GM12878 (cell line): ENCODE data around the gene TAF3. TPM values are rescaled to one million over a fixed set of nuclear protein-coding genes. Genes with fewer than 3 reads are reported as not detected.

Experiments used
- ATAC-seq: fragments of 200-7000 bp; cut with Tn5 transposase; 3 replicates; pipeline ENCODE4 v1.9.1; 2020; ENCODE audit warnings: mild to moderate bottlenecking, moderate library complexity
- BruUV-seq: library from RNA; stranded (reverse); fragments of 400-500 nt; replicated peaks from 2 replicates; lab custom pipeline; 2021; lab: Mats Ljungman, UMichigan
- CTCF ChIA-PET: fragments of 300-600 bp; sonication (Branson Sonifier 250); formaldehyde crosslinking; extraction: SDS; loops from one replicate; lab custom pipeline; 2021; ENCODE audit warnings: inconsistent platforms; lab: Yijun Ruan, JAX
- POLR2A ChIA-PET: fragments of 350-600 bp; formaldehyde crosslinking; extraction: SDS; loops from one replicate; lab custom pipeline; 2021; ENCODE audit warnings: inconsistent platforms; lab: Charles Lee
- RAD21 ChIA-PET: fragments of 300-600 bp; sonication (Branson Sonifier 250); formaldehyde crosslinking; loops from one replicate; lab custom pipeline; 2023; ENCODE audit warnings: antibody characterized with exemption; ENCODE audit not compliant: unreplicated experiment; lab: Charles Lee
- SMC1A ChIA-PET: fragments of 300-600 bp; sonication (Branson Sonifier 250); formaldehyde crosslinking; loops from one replicate; lab custom pipeline; 2023; ENCODE audit not compliant: unreplicated experiment, uncharacterized antibody; lab: Charles Lee
- DNase-seq: peaks from one replicate; pipeline ENCODE4 v3.0.0-alpha.2; 2011; ENCODE audit warnings: low read depth, low spot score
- FAIRE-seq: peaks from 3 replicates; lab custom pipeline; 2011; peaks lifted over from hg19 to GRCh38; lab: Jason Lieb, UNC
- H2AFZ ChIP-seq: 2 replicates; pipeline ENCODE4 v1.6.0; 2011; ENCODE audit warnings: low read depth, low read length, control low read depth; ENCODE audit not compliant: control insufficient read depth
- H3K27ac ChIP-seq: 2 replicates; pipeline ENCODE4 v1.5.1; 2011; ENCODE audit warnings: control low read depth; ENCODE audit not compliant: control insufficient read depth, insufficient read depth
- H3K27me3 ChIP-seq, 2 experiments: replicated peaks in 1 of 2; 2 replicates each; pipeline versions ENCODE4 v1.6.0 to v1.6.1; 2011; ENCODE audit warnings: low read length in 1 of 2; ENCODE audit not compliant: control insufficient read depth in 2 of 2, insufficient read depth in 2 of 2
- H3K36me3 ChIP-seq, 2 experiments: 2 replicates each; pipeline ENCODE4 v1.5.1; 2011; ENCODE audit warnings: low read length in 1 of 2; ENCODE audit not compliant: control insufficient read depth in 2 of 2, insufficient read depth in 2 of 2
- H3K4me1 ChIP-seq: 2 replicates; pipeline ENCODE4 v1.6.1; 2011; ENCODE audit warnings: mild to moderate bottlenecking, low read length, moderate library complexity, mixed read lengths; ENCODE audit not compliant: control insufficient read depth, insufficient read depth
- H3K4me2 ChIP-seq: 2 replicates; pipeline ENCODE4 v1.6.0; 2011; ENCODE audit warnings: control low read depth; ENCODE audit not compliant: control insufficient read depth, insufficient read depth
- H3K4me3 ChIP-seq: fragments of 200-600 bp; sonication (generic); 2 replicates; pipeline ENCODE4 v1.5.1; 2016
- H3K79me2 ChIP-seq: 2 replicates; pipeline ENCODE4 v1.6.0; 2011; ENCODE audit warnings: low read length; ENCODE audit not compliant: control insufficient read depth, insufficient read depth
- H3K9ac ChIP-seq: 2 replicates; pipeline ENCODE4 v1.8.0; 2011; ENCODE audit warnings: low read length, control low read depth, mixed read lengths; ENCODE audit not compliant: control insufficient read depth, insufficient read depth
- H3K9me3 ChIP-seq: replicated peaks from 3 replicates; pipeline ENCODE4 v1.5.1; 2011; ENCODE audit warnings: mild to moderate bottlenecking, low read length; ENCODE audit not compliant: control insufficient read depth, insufficient read depth
- H4K20me1 ChIP-seq: 2 replicates; pipeline ENCODE4 v1.6.0; 2011; ENCODE audit not compliant: control insufficient read depth, insufficient read depth
- BHLHE40 ChIP-seq, 2 experiments: fragments of 450-650 bp in 1 of 2; IDR thresholded peaks; 2 replicates each; pipeline ENCODE4 v1.6.1; 2011 to 2017; ENCODE audit warnings: low read depth in 2 of 2, borderline replicate concordance in 1 of 2, improper control_type of control experiment in 1 of 2, low read length in 1 of 2, mild to moderate bottlenecking in 1 of 2
- CBX5 ChIP-seq: sonication (generic); IDR thresholded peaks from 2 replicates; pipeline ENCODE4 v1.6.1; 2016; ENCODE audit warnings: low read depth, moderate library complexity, mild to moderate bottlenecking, inconsistent platforms
- LARP7 ChIP-seq: fragments of 450-650 bp; IDR thresholded peaks from 2 replicates; pipeline ENCODE4 v1.6.1; 2017; ENCODE audit warnings: mild to moderate bottlenecking
- NFYA ChIP-seq: IDR thresholded peaks from 2 replicates; pipeline ENCODE4 v1.6.1; 2011; ENCODE audit warnings: low read depth, mild to moderate bottlenecking, low read length, improper control_type of control experiment, borderline replicate concordance
- POLR2AphosphoS2 ChIP-seq: IDR thresholded peaks from 2 replicates; pipeline ENCODE4 v1.6.1; 2011; ENCODE audit warnings: low read depth, mild to moderate bottlenecking, low read length, improper control_type of control experiment, moderate library complexity
- STAT3 ChIP-seq: IDR thresholded peaks from 2 replicates; pipeline ENCODE4 v1.6.1; 2011; ENCODE audit warnings: low read depth, low read length, improper control_type of control experiment
- ZNF24 ChIP-seq: fragments of 450-650 bp; IDR thresholded peaks from 2 replicates; pipeline ENCODE4 v1.6.1; 2017; ENCODE audit warnings: antibody characterized with exemption, mild to moderate bottlenecking
- WGBS: methylation state at CpG from one replicate; pipeline ENCODE4 v1.1.6; 2016; ENCODE audit warnings: low lambda C conversion rate; ENCODE audit not compliant: insufficient replicate concordance, insufficient coverage; ENCODE audit errors: missing lambda C conversion rate; 5-methylcytosine and 5-hydroxymethylcytosine counted together
- in situ Hi-C: fragments of 300-500 bp; cut with MboI; formaldehyde crosslinking; loops from 9 replicates; pipeline ENCODE4 v1.14.3; 2018; ENCODE audit warnings: mixed read lengths
- intact Hi-C: fragments of 100-400 bp; cut with micrococcal nuclease; formaldehyde crosslinking; loops from one replicate; pipeline ENCODE4 v1.14.2; 2022; ENCODE audit not compliant: unreplicated experiment
- polyA plus RNA-seq, 11 experiments: library from polyadenylated mRNA; depleted of rRNA in 4 of 11; unstranded in 6 of 11; stranded (reverse) in 5 of 11; fragments of >200 nt; fragmentation: Nextera tagmentation in 4 of 11; fragmentation: Illumina TruSeq in 1 of 11; extraction: Ambion mirVana in 4 of 11; extraction: Trizol in 1 of 11; gene quantifications; 1 replicate in 1 of 11; 2 replicates in 10 of 11; pipeline versions ENCODE4 v1.2.1 to v1.2.3, GENCODE V29; 2011 to 2016; ENCODE audit warnings: inconsistent platforms in 2 of 11, missing spikeins in 2 of 11, low read depth in 1 of 11
- total RNA-seq, 4 experiments: library from RNA; depleted of rRNA in 3 of 4; stranded (reverse); fragments of >200 nt in 3 of 4; fragmentation: Illumina TruSeq in 1 of 4; extraction: Trizol in 1 of 4; gene quantifications; 2 replicates each; pipeline versions ENCODE4 v1.2.1 to v1.2.3, GENCODE V29; 2013 to 2021
- TF ChIP-seq, protein P1 (sequence below): IDR thresholded peaks from 2 replicates; pipeline ENCODE4 v1.6.1; 2012; ENCODE audit warnings: low read length, inconsistent platforms
- TF ChIP-seq, protein P2 (sequence below): fragments of 450-650 bp; conservative IDR thresholded peaks from 2 replicates; pipeline ENCODE4 v1.6.1; 2017; ENCODE audit warnings: mild to moderate bottlenecking, moderate library complexity
- TF ChIP-seq, protein P3 (sequence below): IDR thresholded peaks from 2 replicates; pipeline ENCODE4 v1.6.1; 2012; ENCODE audit warnings: improper control_type of control experiment, low read depth, low read length; ENCODE audit not compliant: insufficient replicate concordance
- TF ChIP-seq, protein P4 (sequence below): fragments of 150-350 bp; IDR thresholded peaks from 2 replicates; pipeline ENCODE4 v1.6.1; 2014; ENCODE audit warnings: mild to moderate bottlenecking, low read depth, low read length

Gene TAF3
- total and polyA plus RNA-seq, 10 of the 15 experiments (the other 5 are each of a cell fraction or from before 2014, with no cell fraction given): 2.0 to 10.1 (median 3.7) TPM

DNA sequence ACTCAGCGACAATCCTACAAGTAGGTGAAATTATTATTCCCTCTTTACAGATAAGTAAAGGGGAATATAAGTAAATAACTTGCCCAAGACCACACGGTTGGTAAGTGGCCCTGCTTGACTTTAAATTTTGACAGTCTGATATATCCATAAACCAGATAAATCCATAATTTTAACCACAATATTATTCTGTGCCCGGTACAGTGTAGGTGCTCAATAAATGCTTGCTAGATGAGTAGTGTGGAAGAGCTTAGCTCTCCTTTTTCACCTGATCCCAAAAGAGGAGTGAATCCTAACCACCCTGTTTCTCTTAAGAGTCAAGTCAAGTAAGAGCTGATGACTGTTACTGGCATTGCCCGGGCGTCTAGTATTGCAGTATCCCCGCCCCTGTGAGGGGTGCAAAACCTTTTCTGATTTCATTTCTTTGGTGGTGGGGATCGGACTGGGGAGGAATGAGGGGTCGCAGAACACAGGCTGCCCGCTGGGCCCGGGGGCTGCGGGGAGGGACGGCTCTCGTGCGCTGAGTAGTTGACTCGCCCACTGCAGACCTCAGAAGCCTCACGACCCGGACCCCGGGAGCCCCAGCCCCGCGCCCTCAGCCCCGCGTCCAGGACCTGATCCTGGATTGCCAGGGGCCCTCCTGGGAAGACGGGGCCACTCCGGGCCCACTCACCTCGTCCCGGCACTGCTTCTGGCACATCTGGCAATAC is 31.0 kb upstream of the TAF3 start:
- ChIA-PET SMC1A (interaction anchor here (0.8 to 1.4 kb wide), 6 partner anchors 12 to 34 kb away, joined by 3 to 6 read pairs (median 4); no protein-coding TSS in a partner anchor), RAD21 (interaction anchor here (0.7 to 1.6 kb wide), 5 partner anchors 12 to 262 kb away, joined by 3 to 7 read pairs (median 5); partner anchors contain the start of gene TAF3), POLR2A (interaction anchor here (0.6 to 1.4 kb wide), 8 partner anchors 23 to 516 kb away, joined by 3 to 10 read pairs (median 3); partner anchors contain the start of gene TAF3), CTCF (interaction anchor here (0.8 to 3.4 kb wide), 4 partner anchors 32 to 294 kb away, joined by 3 to 24 read pairs (median 4); partner anchors contain the start of gene TAF3)
- TSS peak; percentile 83 for BruUV-seq
- H3K4me2 ChIP-seq: peak overlapping the region; percentile 85
- H3K27ac ChIP-seq: peak overlapping the region; percentile 88
- peak overlapping the region; percentile 94 for H3K9ac ChIP-seq
- in situ Hi-C loops: no loop called here
- peak; percentile 7 for ATAC-seq
- no peaks in the 10 kb centered on the region for H3K27me3 ChIP-seq
- H3K79me2 ChIP-seq: peaks cover 87% of the 10 kb centered on the region
- H4K20me1 ChIP-seq: no peaks in the 10 kb centered on the region; the same call in 1 of the 2 replicates
- intact Hi-C loops: loop anchor here (10.0 kb wide), 1 partner anchor 263 kb away; no protein-coding TSS in a partner anchor
- no peaks in the 10 kb centered on the region for H3K9me3 ChIP-seq
- peak overlapping the region; percentile 97 for H3K4me3 ChIP-seq
- no peaks in the 10 kb centered on the region; the same call in 1 of the 2 replicates for H3K4me1 ChIP-seq
- no peak for FAIRE-seq
- peak overlapping the region; percentile 92 for H2AFZ ChIP-seq
- no peak for DNase-seq
- H3K36me3 ChIP-seq: peaks cover 0 to 4% of the 10 kb centered on the region in 2 experiments; a peak in 1 of 4 replicates
- WGBS: 7% methylated on average over 21 of the region's 26 CpGs
- TF ChIP-seq NFYA (no peak), LARP7 (0 out of 2 replicates have a peak, but pooled peaks have one; percentile 14), POLR2AphosphoS2 (no peak), BHLHE40 (IDR thresholded peaks at IDR 0.05; ENCODE audit: borderline replicate concordance in 1 of 2, low read depth in 2 of 2, low read length in 1 of 2) (no peak), CBX5 (no peak), ZNF24 (no peak), STAT3 (no peak)
- TF ChIP-seq, protein P1, sequence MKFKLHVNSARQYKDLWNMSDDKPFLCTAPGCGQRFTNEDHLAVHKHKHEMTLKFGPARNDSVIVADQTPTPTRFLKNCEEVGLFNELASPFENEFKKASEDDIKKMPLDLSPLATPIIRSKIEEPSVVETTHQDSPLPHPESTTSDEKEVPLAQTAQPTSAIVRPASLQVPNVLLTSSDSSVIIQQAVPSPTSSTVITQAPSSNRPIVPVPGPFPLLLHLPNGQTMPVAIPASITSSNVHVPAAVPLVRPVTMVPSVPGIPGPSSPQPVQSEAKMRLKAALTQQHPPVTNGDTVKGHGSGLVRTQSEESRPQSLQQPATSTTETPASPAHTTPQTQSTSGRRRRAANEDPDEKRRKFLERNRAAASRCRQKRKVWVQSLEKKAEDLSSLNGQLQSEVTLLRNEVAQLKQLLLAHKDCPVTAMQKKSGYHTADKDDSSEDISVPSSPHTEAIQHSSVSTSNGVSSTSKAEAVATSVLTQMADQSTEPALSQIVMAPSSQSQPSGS: no peak
- TF ChIP-seq, protein P2, sequence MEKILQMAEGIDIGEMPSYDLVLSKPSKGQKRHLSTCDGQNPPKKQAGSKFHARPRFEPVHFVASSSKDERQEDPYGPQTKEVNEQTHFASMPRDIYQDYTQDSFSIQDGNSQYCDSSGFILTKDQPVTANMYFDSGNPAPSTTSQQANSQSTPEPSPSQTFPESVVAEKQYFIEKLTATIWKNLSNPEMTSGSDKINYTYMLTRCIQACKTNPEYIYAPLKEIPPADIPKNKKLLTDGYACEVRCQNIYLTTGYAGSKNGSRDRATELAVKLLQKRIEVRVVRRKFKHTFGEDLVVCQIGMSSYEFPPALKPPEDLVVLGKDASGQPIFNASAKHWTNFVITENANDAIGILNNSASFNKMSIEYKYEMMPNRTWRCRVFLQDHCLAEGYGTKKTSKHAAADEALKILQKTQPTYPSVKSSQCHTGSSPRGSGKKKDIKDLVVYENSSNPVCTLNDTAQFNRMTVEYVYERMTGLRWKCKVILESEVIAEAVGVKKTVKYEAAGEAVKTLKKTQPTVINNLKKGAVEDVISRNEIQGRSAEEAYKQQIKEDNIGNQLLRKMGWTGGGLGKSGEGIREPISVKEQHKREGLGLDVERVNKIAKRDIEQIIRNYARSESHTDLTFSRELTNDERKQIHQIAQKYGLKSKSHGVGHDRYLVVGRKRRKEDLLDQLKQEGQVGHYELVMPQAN: peak; percentile 22; the same call in 1 of the 2 replicates
- TF ChIP-seq, protein P3, sequence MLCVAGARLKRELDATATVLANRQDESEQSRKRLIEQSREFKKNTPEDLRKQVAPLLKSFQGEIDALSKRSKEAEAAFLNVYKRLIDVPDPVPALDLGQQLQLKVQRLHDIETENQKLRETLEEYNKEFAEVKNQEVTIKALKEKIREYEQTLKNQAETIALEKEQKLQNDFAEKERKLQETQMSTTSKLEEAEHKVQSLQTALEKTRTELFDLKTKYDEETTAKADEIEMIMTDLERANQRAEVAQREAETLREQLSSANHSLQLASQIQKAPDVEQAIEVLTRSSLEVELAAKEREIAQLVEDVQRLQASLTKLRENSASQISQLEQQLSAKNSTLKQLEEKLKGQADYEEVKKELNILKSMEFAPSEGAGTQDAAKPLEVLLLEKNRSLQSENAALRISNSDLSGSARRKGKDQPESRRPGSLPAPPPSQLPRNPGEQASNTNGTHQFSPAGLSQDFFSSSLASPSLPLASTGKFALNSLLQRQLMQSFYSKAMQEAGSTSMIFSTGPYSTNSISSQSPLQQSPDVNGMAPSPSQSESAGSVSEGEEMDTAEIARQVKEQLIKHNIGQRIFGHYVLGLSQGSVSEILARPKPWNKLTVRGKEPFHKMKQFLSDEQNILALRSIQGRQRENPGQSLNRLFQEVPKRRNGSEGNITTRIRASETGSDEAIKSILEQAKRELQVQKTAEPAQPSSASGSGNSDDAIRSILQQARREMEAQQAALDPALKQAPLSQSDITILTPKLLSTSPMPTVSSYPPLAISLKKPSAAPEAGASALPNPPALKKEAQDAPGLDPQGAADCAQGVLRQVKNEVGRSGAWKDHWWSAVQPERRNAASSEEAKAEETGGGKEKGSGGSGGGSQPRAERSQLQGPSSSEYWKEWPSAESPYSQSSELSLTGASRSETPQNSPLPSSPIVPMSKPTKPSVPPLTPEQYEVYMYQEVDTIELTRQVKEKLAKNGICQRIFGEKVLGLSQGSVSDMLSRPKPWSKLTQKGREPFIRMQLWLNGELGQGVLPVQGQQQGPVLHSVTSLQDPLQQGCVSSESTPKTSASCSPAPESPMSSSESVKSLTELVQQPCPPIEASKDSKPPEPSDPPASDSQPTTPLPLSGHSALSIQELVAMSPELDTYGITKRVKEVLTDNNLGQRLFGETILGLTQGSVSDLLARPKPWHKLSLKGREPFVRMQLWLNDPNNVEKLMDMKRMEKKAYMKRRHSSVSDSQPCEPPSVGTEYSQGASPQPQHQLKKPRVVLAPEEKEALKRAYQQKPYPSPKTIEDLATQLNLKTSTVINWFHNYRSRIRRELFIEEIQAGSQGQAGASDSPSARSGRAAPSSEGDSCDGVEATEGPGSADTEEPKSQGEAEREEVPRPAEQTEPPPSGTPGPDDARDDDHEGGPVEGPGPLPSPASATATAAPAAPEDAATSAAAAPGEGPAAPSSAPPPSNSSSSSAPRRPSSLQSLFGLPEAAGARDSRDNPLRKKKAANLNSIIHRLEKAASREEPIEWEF: no peak
- TF ChIP-seq, protein P4, sequence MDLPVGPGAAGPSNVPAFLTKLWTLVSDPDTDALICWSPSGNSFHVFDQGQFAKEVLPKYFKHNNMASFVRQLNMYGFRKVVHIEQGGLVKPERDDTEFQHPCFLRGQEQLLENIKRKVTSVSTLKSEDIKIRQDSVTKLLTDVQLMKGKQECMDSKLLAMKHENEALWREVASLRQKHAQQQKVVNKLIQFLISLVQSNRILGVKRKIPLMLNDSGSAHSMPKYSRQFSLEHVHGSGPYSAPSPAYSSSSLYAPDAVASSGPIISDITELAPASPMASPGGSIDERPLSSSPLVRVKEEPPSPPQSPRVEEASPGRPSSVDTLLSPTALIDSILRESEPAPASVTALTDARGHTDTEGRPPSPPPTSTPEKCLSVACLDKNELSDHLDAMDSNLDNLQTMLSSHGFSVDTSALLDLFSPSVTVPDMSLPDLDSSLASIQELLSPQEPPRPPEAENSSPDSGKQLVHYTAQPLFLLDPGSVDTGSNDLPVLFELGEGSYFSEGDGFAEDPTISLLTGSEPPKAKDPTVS: no peak
